DLD1 (cell line): ENCODE results near the gene MLXIP.
"Not testable (repeated sequence)": the region's sequence is repeated elsewhere in the genome, so short reads cannot be mapped to it uniquely, and the experiment has no call there.

Experiments used
- in situ Hi-C: cut with HindIII; loops from 2 replicates; pipeline ENCODE4 v1.10.0; 2017; ENCODE audit warnings: low sequenced_read_pairs

MLXIP gene

DNA sequence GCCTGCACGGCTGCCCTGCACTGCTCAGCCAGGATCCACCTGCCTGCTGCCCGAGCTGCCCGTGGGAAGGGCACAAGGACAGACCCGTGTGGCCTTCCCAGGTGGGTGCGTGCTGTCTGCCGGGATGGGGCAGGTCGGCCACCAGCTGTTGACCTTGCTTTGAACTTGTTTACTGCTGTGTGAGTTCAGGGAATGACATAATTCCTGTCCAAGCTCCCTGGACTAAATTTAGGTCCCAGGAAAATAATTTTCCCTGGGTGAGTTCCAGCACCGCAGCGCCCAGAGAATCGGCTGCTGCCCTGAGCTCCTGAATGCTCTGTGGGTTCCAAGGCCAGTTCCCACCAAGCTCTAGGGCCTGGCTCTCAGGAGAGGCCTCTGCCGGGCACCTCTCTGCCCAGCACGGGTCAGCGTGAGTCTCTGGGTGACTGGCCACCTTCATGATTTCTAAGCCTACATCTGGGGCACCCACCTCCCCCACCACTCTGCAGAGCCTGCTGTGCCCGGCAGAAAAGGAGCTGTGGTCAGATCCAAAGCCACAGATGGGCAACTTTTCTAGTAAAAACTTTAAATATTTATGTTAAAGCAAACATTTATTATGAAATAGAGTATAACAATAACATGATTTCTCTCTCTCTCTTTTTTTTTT lies 27.2 kb upstream of the MLXIP start:
- in situ Hi-C loops: no loop called here

DNA sequence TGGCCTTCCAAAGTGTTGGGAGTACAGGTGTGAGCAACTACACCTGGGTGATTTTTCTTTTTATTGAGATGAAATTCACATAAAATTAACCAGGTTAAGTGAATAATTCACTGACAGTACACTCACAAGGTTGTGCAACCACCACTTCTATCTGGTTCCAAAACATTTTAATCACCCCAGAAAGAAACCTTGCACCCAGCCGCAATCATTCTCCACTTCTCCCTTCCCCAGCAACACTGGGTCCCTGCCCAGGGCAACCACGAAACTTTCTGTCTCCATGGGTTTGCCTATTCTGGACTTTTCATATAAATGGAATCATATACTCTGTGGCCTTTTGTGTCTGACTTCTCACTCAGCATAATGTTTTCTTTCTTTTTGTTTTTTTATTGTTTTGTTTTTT lies 26.3 kb upstream of the MLXIP start:
- in situ Hi-C loops: no loop called here

DNA sequence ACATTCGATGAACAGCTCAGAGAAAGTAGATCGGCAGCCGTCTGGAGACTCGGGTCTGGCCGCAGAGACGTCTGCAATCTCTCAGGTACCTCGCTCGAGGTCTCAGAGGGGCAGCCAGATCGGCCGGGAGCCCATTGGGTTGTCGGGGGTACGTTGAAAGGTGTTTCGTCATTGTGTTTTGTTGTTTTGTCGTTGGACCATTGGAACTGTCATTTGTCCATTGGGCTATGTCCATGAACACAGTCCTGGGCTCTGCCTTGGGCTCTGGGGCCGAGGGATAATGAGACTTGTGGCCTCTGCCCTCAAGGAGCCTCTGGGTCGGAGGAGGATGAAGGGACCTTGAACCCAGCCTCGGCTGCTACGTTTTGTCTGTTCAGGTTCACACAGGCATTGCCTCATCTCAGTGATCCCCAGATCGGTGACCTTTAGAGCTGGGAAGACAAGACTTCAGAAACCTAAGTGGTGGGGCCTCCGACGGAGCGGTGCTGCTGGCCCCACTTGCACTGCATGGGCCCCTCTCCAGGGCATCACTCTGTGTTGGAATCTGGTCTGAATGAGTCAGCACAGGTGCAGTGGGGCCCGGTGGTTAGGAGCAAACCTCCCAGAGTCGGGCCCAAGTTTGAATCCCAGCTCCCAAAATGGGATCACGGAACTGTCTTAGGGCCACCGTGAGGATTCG lies 23.6 kb upstream of the MLXIP start:
- in situ Hi-C loops: no loop called here

DNA sequence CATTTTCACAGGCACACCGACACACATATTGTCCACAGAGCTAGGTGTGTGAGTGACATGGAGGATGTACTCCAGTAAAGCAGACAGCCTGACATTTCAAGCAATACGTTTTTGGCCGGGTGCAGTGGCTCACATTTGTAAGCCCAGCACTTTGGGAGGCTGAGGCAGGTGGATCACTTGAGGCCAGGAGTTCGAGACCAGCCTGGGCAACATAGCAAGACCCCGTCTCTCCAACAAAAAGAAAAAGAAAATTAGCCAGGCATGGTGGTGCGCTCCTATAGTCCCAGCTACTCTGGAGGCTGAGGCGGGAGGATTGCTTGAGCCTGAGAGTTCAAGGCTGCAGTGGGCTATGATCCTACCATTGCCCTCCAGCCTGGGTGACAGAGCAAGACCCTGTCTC lies 22.1 kb upstream of the MLXIP start:
- in situ Hi-C loops: not testable (repeated sequence)

DNA sequence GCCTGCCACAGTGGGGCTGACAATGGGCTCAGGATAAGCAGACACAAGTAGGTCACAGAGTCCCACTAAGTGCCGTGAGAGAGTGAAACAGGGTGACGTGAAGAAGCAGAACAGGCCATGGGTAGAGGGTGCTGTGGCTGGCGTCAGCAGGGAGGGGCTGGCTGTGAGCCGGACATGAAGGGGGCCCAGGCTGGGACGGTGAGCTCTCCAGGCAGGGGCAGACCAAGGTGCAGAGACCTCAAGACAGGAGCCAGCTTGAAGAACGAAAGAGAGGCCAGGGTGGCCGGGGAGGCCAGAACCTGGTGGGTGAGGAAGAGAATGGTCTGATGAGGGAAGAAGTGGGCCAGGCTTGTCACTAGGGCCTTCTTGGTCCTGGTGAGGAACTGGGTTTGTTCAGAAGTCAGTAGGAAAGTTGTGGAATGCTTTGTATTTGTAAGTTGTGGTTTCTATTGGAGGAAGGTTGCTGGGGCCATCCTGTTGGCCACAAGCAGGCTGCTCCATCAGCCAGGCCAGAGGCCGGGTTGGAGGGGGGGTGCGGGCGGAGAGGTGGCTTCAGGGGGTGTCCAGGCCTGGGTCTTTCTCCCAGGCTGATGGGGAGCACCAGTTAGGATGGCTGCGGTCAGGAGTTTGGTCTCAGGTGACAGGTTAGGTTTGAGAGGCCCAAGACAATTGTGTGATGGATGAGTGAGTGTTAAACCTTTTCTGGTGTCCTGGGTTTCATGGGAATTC lies 21.4 kb upstream of the MLXIP start:
- in situ Hi-C loops: no loop called here

DNA sequence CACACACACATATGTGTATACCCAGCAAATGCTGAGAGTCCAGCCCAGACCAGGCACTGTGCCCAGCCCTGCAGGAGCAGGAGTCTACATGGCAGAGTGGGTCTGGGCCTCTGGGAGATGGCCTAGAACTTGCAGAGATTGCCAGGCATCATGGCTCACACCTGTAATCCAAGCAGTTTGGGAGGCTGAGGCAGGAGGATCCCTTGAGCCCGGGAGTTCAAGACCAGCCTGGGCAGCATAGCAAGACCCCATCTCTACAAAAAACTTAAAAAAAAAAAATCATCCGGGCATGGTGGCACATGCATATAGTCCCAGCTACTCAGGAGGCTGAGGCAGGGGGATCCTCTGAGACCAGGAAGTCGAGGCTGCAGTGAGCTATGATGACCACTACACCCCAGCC lies 20.8 kb upstream of the MLXIP start:
- in situ Hi-C loops: no loop called here

DNA sequence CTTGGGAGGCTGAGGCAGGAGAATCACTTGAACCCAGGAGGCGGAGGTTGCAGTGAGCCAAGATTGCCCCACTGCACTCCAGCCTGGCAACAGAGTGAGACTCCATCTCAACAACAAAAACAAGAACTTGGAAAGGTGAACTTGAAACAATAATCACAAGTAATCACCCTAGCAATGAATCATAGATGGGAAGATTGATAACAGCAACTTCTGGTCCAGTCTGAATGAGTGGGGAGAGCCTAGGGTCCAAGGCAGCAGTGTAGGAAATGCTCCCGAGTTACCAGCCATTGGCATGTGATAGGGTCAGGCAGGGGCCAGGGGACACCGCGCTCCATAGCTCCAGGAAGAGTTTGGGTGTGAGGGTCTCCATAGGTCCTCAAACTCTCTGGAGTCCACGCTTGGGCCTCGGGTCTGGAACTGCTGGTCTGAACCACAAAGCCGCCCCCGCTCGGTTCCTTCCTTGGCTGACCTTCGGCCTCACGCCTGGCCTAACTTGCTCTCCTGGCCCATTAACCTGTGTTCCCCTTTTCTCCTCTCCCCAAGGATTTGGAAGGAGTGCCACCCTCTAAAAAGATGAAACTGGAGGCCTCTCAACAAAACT lies 19.9 kb upstream of the MLXIP start:
- in situ Hi-C loops: no loop called here

DNA sequence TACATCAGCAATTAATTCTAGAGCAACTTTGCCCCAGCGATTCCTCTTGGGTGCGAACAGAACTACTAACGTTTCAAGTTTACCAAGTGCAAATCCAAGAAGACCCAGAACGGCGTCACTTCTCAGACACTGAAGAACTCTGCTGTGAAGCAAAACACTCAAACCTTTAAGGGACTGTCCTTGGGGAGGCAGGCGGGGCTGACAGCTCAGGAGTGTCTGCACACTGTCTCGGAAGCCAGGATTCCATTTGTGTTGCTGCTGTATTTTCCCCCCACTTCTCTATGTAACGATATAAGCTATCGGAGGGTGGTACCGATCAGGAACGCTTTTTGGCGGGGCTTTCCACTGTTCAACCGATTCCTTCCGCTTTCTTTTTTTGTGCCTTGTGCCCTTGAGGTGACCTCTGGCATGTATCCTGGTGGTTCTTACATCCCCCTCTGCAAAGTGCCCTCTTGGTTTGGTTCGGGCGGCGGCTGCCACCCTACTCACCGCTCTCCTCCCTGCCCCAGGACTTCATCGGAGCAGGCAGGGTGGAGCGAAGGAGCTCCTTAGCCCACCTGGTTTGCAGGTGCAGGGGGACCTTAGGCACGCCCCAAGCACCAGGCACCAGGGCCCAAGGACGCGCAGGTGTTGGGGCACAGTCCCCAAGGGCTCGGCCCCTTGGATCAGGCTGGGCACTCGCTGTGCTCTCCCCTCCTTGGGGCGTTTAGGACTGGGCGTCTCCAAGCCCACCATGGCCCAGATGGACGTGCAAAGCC lies 19.2 kb upstream of the MLXIP start:
- in situ Hi-C loops: no loop called here

DNA sequence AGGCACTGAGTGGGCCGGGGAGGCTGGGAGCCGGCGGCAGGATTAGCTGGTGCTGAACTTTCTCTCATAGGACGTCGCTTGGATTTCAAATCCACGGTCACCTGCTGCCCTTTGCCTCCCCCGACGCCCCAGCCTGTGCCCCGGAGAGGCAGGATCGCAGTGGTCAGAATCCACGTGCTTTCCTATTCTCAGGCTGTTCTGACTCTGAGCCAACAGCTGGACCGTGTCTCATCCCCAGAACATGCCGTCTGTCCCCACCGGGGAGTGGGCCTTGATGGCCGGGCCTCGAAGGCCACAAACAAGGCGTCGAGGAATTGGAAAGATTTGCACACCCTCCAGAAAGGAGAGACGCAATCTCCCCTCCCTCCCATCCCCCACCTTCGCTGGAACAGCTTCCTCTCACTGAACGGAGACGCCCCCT lies 18.5 kb upstream of the MLXIP start:
- in situ Hi-C loops: no loop called here

DNA sequence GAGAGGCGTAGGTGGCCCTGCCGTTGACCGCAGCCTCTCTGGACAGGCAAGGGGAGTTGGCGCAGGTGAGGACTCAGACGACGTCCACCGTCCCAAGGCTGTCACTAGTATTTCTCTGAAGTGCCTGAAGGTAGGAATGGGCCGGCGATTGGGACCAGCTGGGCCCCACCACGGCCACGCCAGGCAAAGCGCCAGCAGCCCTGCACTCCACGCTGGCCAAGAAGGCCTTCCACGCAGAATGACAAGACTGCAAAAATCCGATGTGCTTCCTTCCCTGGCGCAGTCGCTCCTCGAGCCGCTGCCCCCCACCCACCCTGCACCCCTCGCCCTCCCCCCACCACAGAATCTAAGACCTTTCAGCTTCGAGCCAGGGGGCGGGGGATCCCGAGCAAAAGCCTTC lies 17.3 kb upstream of the MLXIP start:
- in situ Hi-C loops: no loop called here

DNA sequence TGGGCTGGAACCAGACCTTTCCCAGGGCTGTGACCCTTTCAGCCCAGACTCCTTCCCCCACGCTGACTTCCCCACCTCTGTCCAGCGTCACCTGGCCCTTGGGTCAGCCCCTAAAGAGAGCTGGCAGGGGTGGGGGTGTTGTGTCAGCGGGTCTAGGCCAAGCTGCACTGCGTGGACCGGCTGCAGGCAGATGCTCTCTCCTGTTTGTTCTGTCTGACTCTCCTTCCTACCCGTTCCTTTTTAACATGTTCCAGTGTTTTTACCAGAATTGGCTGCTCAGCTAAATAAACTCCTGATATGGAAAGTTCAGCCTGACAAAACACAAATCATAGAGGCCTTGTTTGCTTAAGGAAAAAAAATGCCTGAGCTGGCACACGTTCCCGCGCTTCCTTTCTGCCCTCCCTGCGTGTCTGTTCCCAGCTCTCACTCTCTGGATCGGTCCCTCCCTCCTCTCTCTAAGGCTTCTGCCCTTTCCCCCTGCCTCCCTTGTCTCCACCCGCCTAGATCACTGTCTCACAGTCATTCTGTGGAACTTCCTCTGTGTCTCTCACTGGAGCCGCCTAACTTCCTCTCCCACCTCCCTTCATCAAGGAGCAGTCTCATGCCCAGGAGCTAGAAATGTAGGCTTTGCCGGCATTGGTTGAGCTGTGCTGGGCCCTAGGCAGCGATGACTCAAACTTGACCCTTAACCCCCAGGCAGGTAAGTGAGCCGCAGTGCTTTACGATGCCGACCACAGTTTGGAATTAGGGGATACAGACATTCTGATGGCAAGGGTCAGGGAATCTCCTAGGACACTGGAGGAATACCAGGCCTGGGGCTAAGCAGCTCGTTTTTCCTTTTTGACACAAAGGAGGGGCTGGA lies 15.5 kb upstream of the MLXIP start:
- in situ Hi-C loops: no loop called here

DNA sequence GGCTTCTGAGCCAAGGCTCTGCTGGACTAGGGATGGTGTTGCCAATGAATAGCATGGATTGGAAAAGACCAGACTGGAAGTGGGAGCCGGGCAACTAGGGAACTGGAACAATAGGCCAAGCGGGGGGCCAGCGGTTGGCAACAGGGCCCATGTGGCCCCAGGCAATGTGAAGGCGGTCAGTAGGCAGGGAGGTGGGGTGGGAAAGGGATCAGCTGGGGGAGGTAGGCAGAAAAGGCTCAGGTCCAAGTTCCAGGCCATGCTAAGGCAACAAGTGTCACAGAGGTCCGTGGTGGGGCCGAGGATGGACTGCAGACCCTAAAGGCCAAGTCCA lies 14.9 kb upstream of the MLXIP start:
- in situ Hi-C loops: no loop called here

DNA sequence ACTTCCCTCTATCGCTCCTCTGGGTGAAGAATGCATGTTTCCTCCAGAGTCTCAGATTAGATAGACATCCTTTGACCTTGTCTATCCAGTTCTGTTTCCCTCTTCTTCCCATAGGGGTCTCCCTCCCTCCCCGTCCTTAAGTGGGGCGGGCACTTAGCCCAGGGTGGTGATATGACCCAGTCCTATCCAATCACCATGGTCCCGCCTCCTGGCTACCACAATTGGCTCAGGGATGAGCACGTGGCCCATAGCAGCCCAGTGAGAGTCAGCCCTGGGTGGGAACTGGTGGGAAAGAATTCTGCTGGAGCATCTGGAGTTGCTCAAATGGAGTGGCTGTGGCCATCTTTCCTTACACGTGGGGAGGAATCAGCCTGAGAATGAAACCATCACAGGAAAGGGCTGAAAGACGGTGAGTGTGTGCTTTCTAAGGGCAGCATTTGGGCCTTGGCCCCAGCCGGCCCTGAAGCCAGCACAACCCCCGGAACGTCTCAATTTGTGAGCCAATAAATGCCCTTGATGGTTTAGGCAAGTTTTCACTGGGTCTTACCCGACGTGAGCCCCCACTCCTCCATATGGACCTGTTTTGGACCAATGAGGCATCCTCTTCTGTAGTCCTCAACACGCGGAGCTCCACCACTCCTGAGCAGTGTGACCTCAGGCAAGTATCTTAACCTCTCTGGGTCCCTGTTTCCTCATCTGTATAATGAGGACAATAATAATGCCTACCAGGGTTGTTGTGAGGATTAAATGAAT lies 14.4 kb upstream of the MLXIP start:
- in situ Hi-C loops: no loop called here

DNA sequence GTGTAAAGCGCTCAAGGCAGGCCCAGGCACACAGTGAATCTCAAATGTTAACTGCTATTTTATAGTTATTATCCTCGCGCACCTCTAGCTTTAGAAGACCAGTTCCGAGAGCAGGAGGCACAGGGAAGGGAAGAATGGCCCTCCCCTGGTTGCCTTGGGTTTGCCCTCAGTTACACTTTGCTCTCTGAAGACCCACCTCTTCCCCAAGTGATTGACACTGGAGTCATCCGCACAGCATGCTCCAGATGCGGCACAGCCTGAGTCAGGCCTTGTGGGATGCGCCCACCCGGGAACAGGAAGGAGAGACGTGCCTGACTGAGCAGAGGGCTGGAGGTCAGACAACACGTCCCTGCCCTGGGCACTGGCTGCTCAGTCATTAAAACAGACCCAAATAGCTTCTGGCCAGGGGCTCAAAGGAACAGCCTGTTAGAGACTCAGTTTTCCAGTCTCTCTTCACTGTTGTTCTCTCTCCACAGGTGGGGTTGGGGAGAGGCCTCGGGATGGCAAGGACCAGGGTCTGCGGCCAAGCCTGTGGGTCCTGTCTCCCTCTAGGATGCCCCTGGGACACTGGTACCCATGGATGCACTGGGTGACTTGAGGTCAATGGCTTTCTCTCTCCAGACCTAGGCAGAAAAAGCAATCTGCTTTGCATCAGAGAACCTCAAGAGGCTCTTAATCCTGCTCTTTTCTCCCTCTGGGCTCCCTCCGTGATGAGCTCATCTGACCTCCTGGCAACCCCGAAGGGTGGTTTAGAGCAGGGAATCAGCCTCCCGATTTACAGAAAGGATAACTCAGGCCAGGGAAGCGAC lies 13.6 kb upstream of the MLXIP start:
- in situ Hi-C loops: no loop called here

DNA sequence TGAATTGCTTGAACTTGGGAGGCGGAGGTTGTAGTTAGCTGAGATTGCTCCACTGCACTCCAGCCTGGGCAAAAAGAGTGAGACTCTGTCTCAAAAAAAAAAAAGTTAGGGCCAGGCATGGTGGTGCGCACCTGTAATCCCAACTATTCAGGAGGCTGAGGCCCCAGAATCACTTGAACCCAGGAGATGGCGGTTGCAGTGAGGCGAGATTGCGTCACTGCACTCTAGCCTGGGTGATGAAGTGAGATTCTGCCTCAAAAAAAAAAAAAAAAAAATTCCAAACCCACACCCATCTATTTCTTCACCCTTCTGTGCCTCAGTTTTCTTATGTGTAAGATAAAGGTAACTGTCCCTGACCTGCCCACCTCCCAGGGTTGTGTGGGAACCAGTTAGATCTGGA lies 11.0 kb upstream of the MLXIP start:
- in situ Hi-C loops: no loop called here

DNA sequence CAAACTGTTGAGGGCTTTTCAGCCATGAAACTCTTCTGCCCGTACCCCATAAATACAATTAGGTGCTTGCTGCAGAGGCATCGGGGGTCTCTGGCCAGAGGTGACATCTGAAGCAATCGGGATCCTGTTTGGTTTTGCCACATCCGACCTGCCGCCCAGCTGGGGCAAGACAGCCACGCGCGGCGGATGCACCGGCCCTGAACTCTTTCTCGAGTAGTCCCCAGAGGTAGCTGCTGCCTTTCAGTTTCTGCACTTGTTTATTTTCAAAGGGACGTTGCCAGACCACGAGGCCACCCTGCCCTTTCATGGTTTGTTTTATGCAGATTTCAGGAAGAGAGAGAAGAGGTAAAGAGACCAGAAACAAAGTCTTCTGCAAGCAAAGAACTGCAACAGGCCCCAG lies 10.6 kb upstream of the MLXIP start:
- in situ Hi-C loops: no loop called here

DNA sequence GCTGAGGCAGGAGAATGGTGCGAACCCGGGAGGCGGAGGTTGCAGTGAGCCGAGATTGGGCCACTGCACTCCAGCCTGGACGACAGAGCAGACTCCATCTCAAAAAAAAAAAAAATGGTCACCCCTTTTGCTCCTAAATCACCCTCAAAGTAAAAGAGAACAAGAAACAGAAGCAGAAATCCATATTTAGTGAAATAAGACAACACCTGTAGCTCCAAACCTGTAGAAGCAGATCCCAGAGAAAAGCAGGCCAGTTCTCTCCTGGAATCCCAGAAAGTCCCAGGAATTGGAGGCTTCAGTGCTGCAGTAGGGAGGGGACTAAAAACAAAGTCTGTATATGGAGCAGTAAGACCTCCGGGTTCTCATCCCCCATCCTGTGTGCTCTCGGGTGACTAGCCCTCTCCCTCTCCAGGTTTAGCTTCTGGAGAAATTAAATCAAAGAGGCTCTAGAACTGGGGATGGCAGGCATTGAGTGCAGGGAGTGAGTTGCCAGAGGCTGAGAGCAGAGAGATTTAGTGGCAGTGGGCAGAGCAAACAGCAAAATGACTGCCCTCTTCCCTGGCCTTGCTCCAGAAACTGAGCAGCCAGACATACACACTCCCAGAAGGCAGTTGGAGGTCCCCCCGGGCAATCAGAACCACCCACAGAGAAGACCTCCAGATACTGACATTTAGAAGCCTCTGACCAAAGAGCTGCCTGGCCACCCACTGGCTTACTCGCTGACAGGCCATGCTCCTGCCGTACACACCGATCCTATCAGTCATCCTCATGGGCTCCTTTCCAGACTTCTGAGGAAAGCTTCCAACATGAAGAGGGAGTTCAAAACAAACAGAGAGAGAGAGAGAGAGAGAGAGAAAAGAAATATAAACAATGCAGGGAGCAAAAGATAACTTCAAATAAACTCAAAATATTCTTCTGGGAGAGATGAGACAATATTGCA lies 6.3 kb upstream of the MLXIP start:
- in situ Hi-C loops: no loop called here

DNA sequence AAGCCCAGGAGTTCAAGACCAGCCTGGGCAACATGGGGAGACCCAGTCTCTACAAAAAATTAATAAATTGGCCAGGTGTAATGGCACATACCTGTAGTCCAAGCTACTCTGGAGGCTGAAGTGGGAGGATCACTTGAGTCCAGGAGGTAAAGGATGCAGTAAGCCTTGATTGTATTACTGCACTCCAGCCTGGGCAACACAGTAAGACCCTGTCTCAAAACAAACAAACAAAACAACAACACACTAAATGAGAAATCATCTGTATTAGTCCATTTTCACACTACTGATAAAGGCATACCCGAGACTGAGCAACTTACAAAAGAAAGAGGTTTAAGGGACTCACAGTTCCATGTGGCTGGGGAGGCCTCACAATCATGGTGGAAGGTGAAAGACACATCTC lies 4.7 kb upstream of the MLXIP start:
- in situ Hi-C loops: no loop called here
